Fibroblast of peridontal ligament (primary cell): ENCODE measurements around the gene BTRC.
"Not testable (repeated sequence)": the region's sequence is repeated elsewhere in the genome, so short reads cannot be mapped to it uniquely, and the experiment has no call there.

Source experiments
- DNase-seq: peaks from one replicate; pipeline ENCODE4 v3.0.0-alpha.2; 2010; ENCODE audit errors: extremely low read depth

The BTRC gene

GRCh38 chr10:101386659-101387259 lies 32.8 kb downstream of the BTRC start:
- no peak for DNase-seq

DNA sequence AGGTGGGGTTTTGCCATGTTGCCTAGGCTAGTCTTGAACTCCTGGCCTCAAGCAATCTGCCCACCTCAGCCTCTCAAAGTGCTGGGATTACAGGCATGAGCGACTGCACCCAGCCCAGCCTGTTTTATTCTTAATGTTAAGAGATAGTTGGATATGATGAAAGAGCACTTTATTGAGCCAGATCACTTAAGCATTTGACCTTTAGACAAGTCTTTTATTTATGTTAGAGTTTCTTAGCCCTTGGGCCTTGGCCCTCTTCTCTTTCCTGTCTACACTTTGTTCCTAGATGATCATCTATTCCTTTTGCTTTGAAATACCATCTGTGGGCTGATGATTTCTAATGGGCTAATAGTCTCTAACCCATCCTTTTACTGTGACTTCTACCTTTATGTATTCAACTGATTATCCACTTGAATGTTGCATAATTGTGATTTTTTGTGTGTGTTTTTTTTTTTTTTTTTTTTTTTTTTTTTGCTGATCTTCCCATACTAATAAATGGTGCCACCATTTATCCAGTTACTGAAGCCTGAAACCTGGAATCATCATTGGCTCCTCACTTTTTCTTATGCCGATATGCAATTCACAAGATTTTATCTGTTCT lies 34.8 kb downstream of the BTRC start:
- peak; percentile 35 for DNase-seq

DNA sequence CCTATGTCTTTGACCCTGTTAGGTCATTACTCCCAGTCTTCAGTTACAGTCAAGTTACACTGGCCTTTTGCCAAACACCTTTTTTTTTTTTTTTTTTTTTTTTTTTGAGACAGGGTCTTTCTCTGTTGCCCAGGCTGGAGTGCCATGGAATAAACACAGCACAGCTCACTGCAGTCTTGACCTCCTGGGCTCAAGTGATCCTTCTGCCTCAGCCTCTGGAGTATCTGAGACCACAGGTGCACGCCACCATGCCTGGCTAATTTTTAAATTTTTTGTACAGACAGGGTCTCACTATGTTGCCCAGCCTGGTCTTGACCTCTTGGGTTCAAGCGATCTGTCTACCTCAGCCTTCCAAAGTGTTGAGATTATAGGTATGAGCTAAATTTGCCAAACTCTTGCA lies 35.6 kb downstream of the BTRC start:
- DNase-seq: not testable (repeated sequence)

GRCh38 chr10:101389986-101390531 lies 36.1 kb downstream of the BTRC start:
- no peak for DNase-seq

- DNase-seq: no peak
Measured at GRCh38 chr10:101393378-101393777, 39.4 kb downstream of the BTRC start.

GRCh38 chr10:101394524-101395133 lies 40.7 kb downstream of the BTRC start:
- no peak for DNase-seq

DNA sequence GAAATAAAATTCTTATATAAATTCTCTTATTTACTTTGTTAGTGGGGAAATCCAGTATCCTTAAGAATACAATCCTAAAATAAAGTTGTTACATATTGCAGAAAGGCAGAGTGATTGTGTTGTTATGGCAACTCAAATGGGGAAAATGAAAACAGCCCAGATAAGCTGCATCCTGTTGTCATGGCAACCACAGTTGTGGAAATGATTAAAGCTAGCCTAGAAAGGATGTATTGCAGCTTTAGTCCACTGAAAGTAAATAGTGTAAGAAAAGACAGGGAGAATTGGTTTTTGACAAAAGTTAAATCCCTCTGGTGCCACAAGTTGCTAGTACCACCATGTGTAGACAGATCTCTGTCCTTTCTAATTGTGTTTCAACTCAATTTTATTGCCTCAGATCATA lies 43.2 kb downstream of the BTRC start:
- DNase-seq: peak; percentile 84

- DNase-seq: no peak
Measured at GRCh38 chr10:101400585-101400984, 46.6 kb downstream of the BTRC start.

- DNase-seq: no peak
Measured at GRCh38 chr10:101402711-101403110, 48.7 kb downstream of the BTRC start.

GRCh38 chr10:101403161-101403560 lies 49.2 kb downstream of the BTRC start:
- no peak for DNase-seq

DNA sequence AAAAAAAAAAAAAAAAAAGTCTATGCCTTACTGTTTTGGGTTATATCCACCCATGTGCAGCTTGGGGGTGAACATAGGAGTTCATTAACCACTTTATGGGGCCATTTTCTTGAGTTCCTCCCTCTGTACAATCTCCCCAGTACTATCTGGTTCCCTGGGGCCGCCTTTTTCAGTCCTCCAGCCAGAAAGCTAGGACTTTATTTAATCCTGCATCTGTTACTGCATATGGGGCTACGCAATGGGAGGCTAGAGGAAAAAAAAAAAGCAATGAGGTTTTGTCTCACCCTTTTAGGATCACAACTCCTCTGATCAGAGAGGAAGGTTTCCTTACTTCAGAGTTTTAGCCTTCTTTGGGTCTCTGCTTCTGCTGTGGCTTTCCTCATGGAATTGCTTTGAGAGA lies 51.0 kb downstream of the BTRC start:
- DNase-seq: no peak

- no peak for DNase-seq
Measured at GRCh38 chr10:101411598-101411997, 57.6 kb downstream of the BTRC start.

DNA sequence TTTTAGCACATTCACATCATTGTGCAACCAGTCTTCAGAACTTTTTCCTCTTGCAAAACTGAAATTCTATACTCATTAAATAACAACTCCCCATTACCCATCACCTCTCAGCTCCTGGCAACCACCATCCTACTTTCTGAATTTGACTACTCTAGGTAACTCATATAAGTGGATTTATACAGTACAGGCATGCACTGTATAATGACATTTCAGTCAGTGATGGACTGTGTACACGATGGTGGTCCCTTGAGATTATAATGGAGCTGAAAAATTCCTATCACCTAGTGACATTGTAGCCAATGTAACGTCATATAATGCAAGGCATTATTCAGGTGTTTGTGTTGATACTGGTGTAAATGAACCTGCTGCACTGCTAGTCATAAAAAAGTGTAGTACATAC lies 60.1 kb downstream of the BTRC start:
- DNase-seq: no peak

GRCh38 chr10:101415884-101416283 lies 61.9 kb downstream of the BTRC start:
- DNase-seq: no peak

DNA sequence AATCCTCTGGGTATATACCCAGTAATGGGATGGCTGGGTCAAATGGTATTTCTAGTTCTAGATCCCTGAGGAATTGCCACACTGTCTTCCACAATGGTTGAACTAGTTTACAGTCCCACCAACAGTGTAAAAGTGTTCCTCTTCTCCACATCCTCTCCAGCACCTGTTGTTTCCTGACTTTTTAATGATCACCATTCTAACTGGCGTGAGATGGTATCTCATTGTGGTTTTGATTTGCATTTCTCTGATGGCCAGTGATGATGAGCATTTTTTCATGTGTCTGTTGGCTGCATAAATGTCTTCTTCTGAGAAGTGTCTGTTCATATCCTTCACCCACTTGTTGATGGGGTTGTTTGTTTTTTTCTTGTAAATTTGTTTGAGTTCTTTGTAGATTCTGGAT lies 68.0 kb downstream of the BTRC start:
- DNase-seq: not testable (repeated sequence)

- no peak for DNase-seq
Measured at GRCh38 chr10:101425535-101425934, 71.6 kb downstream of the BTRC start.

DNA sequence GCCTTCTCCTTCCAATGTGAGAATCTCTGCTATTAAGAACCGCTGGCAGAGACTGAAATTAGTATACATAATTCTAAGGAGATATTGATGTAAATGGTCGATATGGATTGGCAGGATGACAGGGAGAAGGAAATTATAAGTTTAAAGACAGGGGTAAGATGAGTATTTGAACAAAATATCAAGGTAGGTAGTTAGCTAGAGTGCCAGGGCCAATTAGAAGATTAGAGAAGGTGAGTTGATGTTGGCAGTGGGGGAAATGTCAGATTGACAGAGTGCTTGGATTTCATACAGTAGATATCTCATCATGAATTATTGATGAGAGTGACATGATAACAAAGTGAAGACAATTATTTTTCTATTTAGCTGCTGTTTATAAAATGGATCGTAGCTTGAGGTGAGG lies 74.1 kb downstream of the BTRC start:
- DNase-seq: no peak

DNA sequence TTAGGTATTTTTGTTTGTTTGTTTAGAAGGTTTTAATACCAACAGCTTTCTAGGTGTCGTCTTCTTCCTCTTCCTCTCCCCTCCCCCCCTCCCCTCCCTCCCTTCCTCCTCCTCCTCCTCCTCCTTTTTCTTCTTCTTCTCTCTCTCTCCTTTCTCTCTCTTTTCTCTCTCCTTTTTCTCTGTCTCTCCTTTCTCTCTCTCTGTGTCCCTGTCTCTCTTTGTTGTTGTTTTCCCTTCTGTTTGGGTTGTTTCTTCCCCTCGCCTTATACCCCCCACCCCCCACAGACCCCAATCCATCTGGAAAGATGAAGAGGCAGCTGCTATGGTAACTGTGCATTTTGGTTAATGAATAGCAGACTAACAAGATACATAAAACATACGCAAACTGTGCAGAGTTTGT lies 75.5 kb downstream of the BTRC start:
- DNase-seq: no peak

- no peak for DNase-seq
Measured at GRCh38 chr10:101436302-101436701, 82.3 kb downstream of the BTRC start.

DNA sequence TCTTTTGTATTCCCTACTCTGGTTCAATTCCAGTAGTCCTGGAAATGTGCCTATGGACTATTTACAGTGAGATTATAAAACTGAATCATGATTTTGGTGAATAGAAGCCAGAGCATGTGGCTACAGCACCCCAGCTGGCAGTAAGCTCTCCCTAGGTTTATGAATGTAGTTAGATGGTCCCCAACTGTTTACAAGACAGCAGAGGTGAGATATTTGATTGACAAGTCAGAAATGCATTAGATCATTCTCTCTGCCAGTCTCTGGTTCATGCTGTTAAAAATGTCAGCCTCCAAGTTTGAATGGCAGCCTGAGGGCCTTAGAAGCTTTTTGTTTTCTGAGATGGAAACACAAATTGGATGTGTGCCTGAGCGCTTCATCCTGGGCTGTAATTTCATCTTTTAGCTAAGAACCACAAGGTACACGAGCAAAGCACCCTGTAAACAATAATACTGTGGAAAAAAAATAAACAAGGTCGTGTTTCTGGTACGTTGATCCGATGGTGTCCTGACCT lies 85.0 kb downstream of the BTRC start:
- DNase-seq: peak; percentile 45

GRCh38 chr10:101441541-101442455 lies 87.8 kb downstream of the BTRC start:
- DNase-seq: peak; percentile 75

GRCh38 chr10:101442456-101442800 lies 88.5 kb downstream of the BTRC start:
- no peak for DNase-seq
